H1 (cell line): Measurements from ENCODE around the gene SMYD3. TPM values are rescaled to one million over a fixed set of nuclear protein-coding genes. Genes with fewer than 3 reads are reported as not detected.
A peak's percentile ranks its signal among the peaks of the same experiment; 100 is the strongest.

ENCODE experiments used
- CTCF ChIA-PET: fragments of 300-600 bp; sonication (Branson Sonifier 250); formaldehyde crosslinking; loops from one replicate; lab custom pipeline; 2021; ENCODE audit not compliant: partially characterized antibody; lab: Charles Lee
- POLR2A ChIA-PET: fragments of 300-600 bp; sonication (Branson Sonifier 250); formaldehyde crosslinking; loops from one replicate; lab custom pipeline; 2021; ENCODE audit warnings: inconsistent platforms; ENCODE audit not compliant: partially characterized antibody; lab: Charles Lee
- DNase-seq, 2 experiments: peaks; one replicate each; pipeline versions ENCODE4 v3.0.0 to v3.0.0-alpha.2; 2010 to 2022; ENCODE audit warnings: low spot score in 2 of 2, low read depth in 1 of 2, mixed read lengths in 1 of 2
- FAIRE-seq: peaks from 2 replicates; lab custom pipeline; 2011; peaks lifted over from hg19 to GRCh38; lab: Jason Lieb, UNC
- H2AFZ ChIP-seq: 2 replicates; pipeline ENCODE4 v1.8.1; 2012; ENCODE audit warnings: low read length, inconsistent platforms
- H2AK5ac ChIP-seq: 2 replicates; pipeline ENCODE4 v1.6.1; 2013; ENCODE audit warnings: low read depth, low read length
- H2BK120ac ChIP-seq: replicated peaks from 2 replicates; pipeline ENCODE3; 2013; ENCODE audit warnings: low read depth, low read length, inconsistent platforms
- H2BK12ac ChIP-seq: 2 replicates; pipeline ENCODE4 v1.6.1; 2013; ENCODE audit warnings: low read depth, low read length
- H2BK15ac ChIP-seq: 2 replicates; pipeline ENCODE4 v1.6.1; 2013; ENCODE audit warnings: low read length
- H2BK20ac ChIP-seq: 2 replicates; pipeline ENCODE4 v1.6.1; 2013; ENCODE audit warnings: low read length
- H2BK5ac ChIP-seq: 2 replicates; pipeline ENCODE4 v1.6.1; 2013; ENCODE audit warnings: low read depth, low read length
- H3K14ac ChIP-seq: 2 replicates; pipeline ENCODE4 v1.6.1; 2013; ENCODE audit warnings: inconsistent platforms; ENCODE audit not compliant: insufficient read length
- H3K18ac ChIP-seq: 2 replicates; pipeline ENCODE4 v1.6.1; 2013; ENCODE audit warnings: low read length; ENCODE audit errors: extremely low read depth
- H3K23ac ChIP-seq: 2 replicates; pipeline ENCODE4 v1.6.1; 2013; ENCODE audit warnings: inconsistent platforms; ENCODE audit not compliant: insufficient read length
- H3K23me2 ChIP-seq: 2 replicates; pipeline ENCODE4 v1.6.1; 2013; ENCODE audit warnings: low read depth, low read length
- H3K27ac ChIP-seq: 2 replicates; pipeline ENCODE4 v1.6.1; 2011; ENCODE audit warnings: low read depth, low read length, inconsistent platforms
- H3K27me3 ChIP-seq, 4 experiments: replicated peaks in 1 of 4; 1 replicate in 1 of 4; 2 replicates in 3 of 4; pipeline versions ENCODE4 v1.6.1 to v1.8.1; 2011 to 2013; ENCODE audit warnings: low read length in 3 of 4, mild to moderate bottlenecking in 3 of 4, inconsistent platforms in 2 of 4, mixed read lengths in 2 of 4, moderate library complexity in 1 of 4; ENCODE audit not compliant: control insufficient read depth in 3 of 4, insufficient read depth in 3 of 4; ENCODE audit errors: extremely low read depth in 1 of 4
- H3K36me3 ChIP-seq, 4 experiments: 2 replicates each; pipeline versions ENCODE4 v1.6.1 to v1.8.1; 2011 to 2013; ENCODE audit warnings: mild to moderate bottlenecking in 4 of 4, low read length in 3 of 4, moderate library complexity in 2 of 4, control low read depth in 1 of 4, inconsistent platforms in 1 of 4; ENCODE audit not compliant: insufficient read depth in 4 of 4, control insufficient read depth in 2 of 4
- H3K4ac ChIP-seq: replicated peaks from 2 replicates; pipeline ENCODE3; 2013; ENCODE audit warnings: low read length, low read depth, mixed read lengths, inconsistent platforms; ENCODE audit not compliant: insufficient read length
- H3K4me1 ChIP-seq, 4 experiments: replicated peaks in 1 of 4; 1 replicate in 1 of 4; 2 replicates in 3 of 4; pipeline versions ENCODE4 v1.6.1 to v1.8.1; 2011 to 2013; ENCODE audit warnings: low read length in 3 of 4, inconsistent platforms in 2 of 4, mixed read lengths in 1 of 4; ENCODE audit not compliant: insufficient read depth in 4 of 4, control insufficient read depth in 3 of 4
- H3K4me2 ChIP-seq, 2 experiments: 2 replicates each; pipeline versions ENCODE4 v1.6.1 to v1.8.1; 2011 to 2013; ENCODE audit warnings: low read depth in 2 of 2, low read length in 2 of 2, control low read depth in 1 of 2, inconsistent platforms in 1 of 2, mild to moderate bottlenecking in 1 of 2; ENCODE audit not compliant: insufficient read depth in 1 of 2
- H3K4me3 ChIP-seq, 4 experiments: fragments of 200-600, 300-600 bp in 1 of 4; sonication (generic), shearing (Covaris generic), sonication (Bioruptor Twin) in 1 of 4; 2 replicates each; pipeline versions ENCODE4 v1.5.1 to v1.8.1; 2011 to 2016; ENCODE audit warnings: low read length in 4 of 4, low read depth in 3 of 4, control low read depth in 2 of 4, inconsistent platforms in 2 of 4, mild to moderate bottlenecking in 2 of 4, mixed read lengths in 1 of 4, moderate library complexity in 1 of 4; ENCODE audit not compliant: insufficient read depth in 2 of 4; ENCODE audit errors: extremely low read depth in 1 of 4
- H3K56ac ChIP-seq: replicated peaks from 2 replicates; pipeline ENCODE3; 2013; ENCODE audit warnings: low read depth, mild to moderate bottlenecking, mixed read lengths, low read length, inconsistent platforms; ENCODE audit not compliant: insufficient read length
- H3K79me1 ChIP-seq: 2 replicates; pipeline ENCODE4 v1.6.1; 2013; ENCODE audit warnings: low read depth, low read length, control low read depth
- H3K79me2 ChIP-seq, 2 experiments: 2 replicates each; pipeline versions ENCODE4 v1.6.1 to v1.8.1; 2012 to 2013; ENCODE audit warnings: low read length in 2 of 2, mild to moderate bottlenecking in 2 of 2, inconsistent platforms in 1 of 2; ENCODE audit not compliant: insufficient read depth in 2 of 2, control insufficient read depth in 1 of 2
- H3K9ac ChIP-seq, 4 experiments: replicated peaks in 1 of 4; 1 replicate in 1 of 4; 2 replicates in 3 of 4; pipeline versions ENCODE4 v1.6.1 to v1.8.1; 2011 to 2013; ENCODE audit warnings: low read depth in 3 of 4, low read length in 3 of 4, control low read depth in 2 of 4, mild to moderate bottlenecking in 2 of 4, moderate library complexity in 2 of 4, inconsistent platforms in 1 of 4; ENCODE audit errors: extremely low read depth in 1 of 4
- H3K9me3 ChIP-seq, 2 experiments: 2 replicates each; pipeline versions ENCODE4 v1.6.1 to v1.8.1; 2012 to 2013; ENCODE audit warnings: mild to moderate bottlenecking in 2 of 2, moderate library complexity in 2 of 2, control low read depth in 1 of 2, inconsistent platforms in 1 of 2, low read depth in 1 of 2, low read length in 1 of 2, mixed read lengths in 1 of 2; ENCODE audit not compliant: insufficient read depth in 2 of 2
- H4K20me1 ChIP-seq, 2 experiments: replicated peaks in 1 of 2; 2 replicates each; pipeline versions ENCODE3 to v1.8.1; 2011 to 2013; ENCODE audit warnings: inconsistent platforms in 2 of 2, low read length in 2 of 2, mild to moderate bottlenecking in 1 of 2; ENCODE audit not compliant: insufficient read depth in 2 of 2, control insufficient read depth in 1 of 2
- H4K5ac ChIP-seq: 2 replicates; pipeline ENCODE4 v1.6.1; 2013; ENCODE audit warnings: low read length, low read depth, mixed read lengths, inconsistent platforms; ENCODE audit not compliant: insufficient read length
- H4K8ac ChIP-seq: 2 replicates; pipeline ENCODE4 v1.8.0; 2013; ENCODE audit warnings: mild to moderate bottlenecking, moderate library complexity, low read length, inconsistent platforms; ENCODE audit not compliant: insufficient read depth; ENCODE audit errors: extremely low read depth
- H4K91ac ChIP-seq: replicated peaks from 2 replicates; pipeline ENCODE3; 2013; ENCODE audit warnings: low read length, mixed read lengths, inconsistent platforms; ENCODE audit not compliant: insufficient read length
- BACH1 ChIP-seq: IDR thresholded peaks from 2 replicates; pipeline ENCODE4 v1.6.1; 2012; ENCODE audit warnings: low read length, improper control_type of control experiment
- CHD2 ChIP-seq: IDR thresholded peaks from 2 replicates; pipeline ENCODE4 v1.6.1; 2012; ENCODE audit warnings: low read length, improper control_type of control experiment
- EGR1 ChIP-seq: IDR thresholded peaks from 2 replicates; pipeline ENCODE4 v1.6.1; 2011; ENCODE audit warnings: low read depth, low read length, borderline replicate concordance
- GABPA ChIP-seq: IDR thresholded peaks from 2 replicates; pipeline ENCODE4 v1.6.1; 2011; ENCODE audit warnings: mild to moderate bottlenecking, low read length, moderate library complexity, borderline replicate concordance; ENCODE audit not compliant: insufficient read depth
- KDM4A ChIP-seq: IDR thresholded peaks from one replicate; pipeline ENCODE4 v1.7.1; 2012; ENCODE audit warnings: low read depth, mild to moderate bottlenecking, moderate library complexity, low read length, inconsistent platforms; ENCODE audit not compliant: severe bottlenecking
- NANOG ChIP-seq: IDR thresholded peaks from 2 replicates; pipeline ENCODE4 v1.6.1; 2011; ENCODE audit warnings: low read length, low read depth, mild to moderate bottlenecking, inconsistent platforms; ENCODE audit not compliant: insufficient read depth, poor library complexity, severe bottlenecking
- RAD21 ChIP-seq, 2 experiments: IDR thresholded peaks in 1 of 2; conservative IDR thresholded peaks in 1 of 2; 2 replicates each; pipeline ENCODE4 v1.6.1; 2011; ENCODE audit warnings: low read depth in 2 of 2, low read length in 2 of 2, improper control_type of control experiment in 1 of 2, inconsistent platforms in 1 of 2, mild to moderate bottlenecking in 1 of 2, moderate library complexity in 1 of 2
- RFX5 ChIP-seq: IDR thresholded peaks from 2 replicates; pipeline ENCODE4 v1.6.1; 2011; ENCODE audit warnings: low read depth, low read length, improper control_type of control experiment, borderline replicate concordance
- SP1 ChIP-seq: IDR thresholded peaks from 2 replicates; pipeline ENCODE4 v1.6.1; 2011; ENCODE audit warnings: low read depth, low read length
- TAF7 ChIP-seq: optimal IDR thresholded peaks from 2 replicates; pipeline ENCODE3; 2011; ENCODE audit warnings: low read depth, mild to moderate bottlenecking, inconsistent platforms, low read length, moderate library complexity, borderline replicate concordance
- TEAD4 ChIP-seq: IDR thresholded peaks from 2 replicates; pipeline ENCODE4 v1.6.1; 2012; ENCODE audit warnings: low read depth, low read length, inconsistent platforms, mixed read lengths
- WGBS, 2 experiments: shearing (Covaris generic) in 1 of 2; methylation state at CpG; one replicate each; pipeline versions ENCODE4 v1.1.6 to v1.1.7; 2013 to 2015; ENCODE audit warnings: low lambda C conversion rate in 2 of 2, mixed read lengths in 2 of 2, inconsistent platforms in 1 of 2, low coverage in 1 of 2, missing lambda C conversion rate in 1 of 2; ENCODE audit not compliant: insufficient replicate concordance in 2 of 2, insufficient coverage in 1 of 2, insufficient read length in 1 of 2; ENCODE audit errors: extremely low coverage in 1 of 2, missing lambda C conversion rate in 1 of 2; 5-methylcytosine and 5-hydroxymethylcytosine counted together
- polyA plus RNA-seq, 7 experiments: library from polyadenylated mRNA; depleted of rRNA in 3 of 7; stranded (reverse) in 5 of 7; unstranded in 2 of 7; fragments of >200 nt in 5 of 7; fragments of 200-250 nt in 2 of 7; gene quantifications; 1 replicate in 5 of 7; 2 replicates in 1 of 7; 4 replicates in 1 of 7; pipeline versions ENCODE4 v1.2.1 to v1.2.3, GENCODE V29; 2011 to 2013; ENCODE audit warnings: missing spikeins in 2 of 7, mixed read lengths in 2 of 7
- total RNA-seq: library from RNA; stranded (reverse); fragmentation: NEBNext Ultra II Directional; extraction: Animal tissue kit (Norgen Biotek cat#: 25700); gene quantifications from 2 replicates; pipeline ENCODE4 v1.2.1, GENCODE V29; 2021

The SMYD3 gene
- total and polyA plus RNA-seq, 2 of the 8 experiments (the other 6 are each of a cell fraction or from before 2014, with no cell fraction given) = 17.3 to 25.4 TPM

- no peak overlapping the region for H3K27ac ChIP-seq
Observed at GRCh38 chr1:245997471-245998258, 509.4 kb downstream of the SMYD3 start.

More at GRCh38 chr1:245997471-245998258, 509.4 kb downstream of the SMYD3 start:
- Histone ChIP-seq H3K9me3 (no peaks in the 10 kb centered on the region), H4K91ac (no peak overlapping the region), H2BK20ac (0 out of 2 replicates have a peak overlapping the region, but pooled peaks have one; percentile 32), H3K14ac (no peak overlapping the region), H3K79me1 (no peaks in the 10 kb centered on the region), H3K4me3 (no peak overlapping the region), H3K4ac (no peak overlapping the region), H3K27me3 (no peaks in the 10 kb centered on the region), H2BK120ac (no peak overlapping the region), H3K36me3 (no peaks in the 10 kb centered on the region), H2BK15ac (no peak overlapping the region), H3K23ac (no peak overlapping the region), H3K9ac (no peak overlapping the region), H4K5ac (no peak overlapping the region), H2BK12ac (peak overlapping the region; percentile 4; the same call in 1 of the 2 replicates), H4K20me1 (no peaks in the 10 kb centered on the region), H3K23me2 (no peaks in the 10 kb centered on the region), H2BK5ac (no peak overlapping the region), H3K4me1 (peaks cover 0 to 3% (median 0%) of the 10 kb centered on the region in 4 experiments; a peak in 3 of 7 replicates), H3K79me2 (no peaks in the 10 kb centered on the region), H3K4me2 (no peak overlapping the region), H3K18ac (peak overlapping the region; percentile 0; the same call in 1 of the 2 replicates), H3K56ac (no peak overlapping the region), H4K8ac (peak overlapping the region; percentile 63; the same call in 1 of the 2 replicates), H2AFZ (no peak overlapping the region), H2AK5ac (no peak overlapping the region)
- ChIA-PET POLR2A (no interaction called here), CTCF (interaction anchor here (0.6 to 1.8 kb wide), 4 partner anchors 27 to 844 kb away, joined by 3 to 5 read pairs (median 4); no protein-coding TSS in a partner anchor)
- FAIRE-seq (no peak), DNase-seq (no peak)
- WGBS, 2 experiments = 89% methylated on average over 7 of the region's 7 CpGs; no CpG with 5 or more reads in 1 of the 2 experiments
- TF ChIP-seq CHD2 = no peak
- no peak for TF ChIP-seq RAD21 (IDR thresholded peaks at IDR 0.05 in 1 of 2, conservative IDR thresholded peaks at IDR 0.05 in 1 of 2; ENCODE audit: low read depth in 2 of 2, low read length in 2 of 2)
- TF ChIP-seq SP1 = no peak
- TF ChIP-seq NANOG = no peak
- TF ChIP-seq KDM4A = no peak
- TF ChIP-seq BACH1 = no peak
- TF ChIP-seq GABPA = no peak
- TF ChIP-seq TAF7 = no peak
- no peak for TF ChIP-seq RFX5
- TF ChIP-seq TEAD4 = no peak
- no peak for TF ChIP-seq EGR1
